HK-2 (cell line): ENCODE data around the gene TESMIN.
A peak's percentile ranks its signal among the peaks of the same experiment; 100 is the strongest.

ENCODE experiments used
- DNase-seq: peaks from one replicate; pipeline ENCODE4 v3.0.0-alpha.2; 2018; ENCODE audit not compliant: unreplicated experiment

Gene TESMIN, protein sequence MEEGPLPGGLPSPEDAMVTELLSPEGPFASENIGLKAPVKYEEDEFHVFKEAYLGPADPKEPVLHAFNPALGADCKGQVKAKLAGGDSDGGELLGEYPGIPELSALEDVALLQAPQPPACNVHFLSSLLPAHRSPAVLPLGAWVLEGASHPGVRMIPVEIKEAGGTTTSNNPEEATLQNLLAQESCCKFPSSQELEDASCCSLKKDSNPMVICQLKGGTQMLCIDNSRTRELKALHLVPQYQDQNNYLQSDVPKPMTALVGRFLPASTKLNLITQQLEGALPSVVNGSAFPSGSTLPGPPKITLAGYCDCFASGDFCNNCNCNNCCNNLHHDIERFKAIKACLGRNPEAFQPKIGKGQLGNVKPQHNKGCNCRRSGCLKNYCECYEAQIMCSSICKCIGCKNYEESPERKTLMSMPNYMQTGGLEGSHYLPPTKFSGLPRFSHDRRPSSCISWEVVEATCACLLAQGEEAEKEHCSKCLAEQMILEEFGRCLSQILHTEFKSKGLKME

DNA sequence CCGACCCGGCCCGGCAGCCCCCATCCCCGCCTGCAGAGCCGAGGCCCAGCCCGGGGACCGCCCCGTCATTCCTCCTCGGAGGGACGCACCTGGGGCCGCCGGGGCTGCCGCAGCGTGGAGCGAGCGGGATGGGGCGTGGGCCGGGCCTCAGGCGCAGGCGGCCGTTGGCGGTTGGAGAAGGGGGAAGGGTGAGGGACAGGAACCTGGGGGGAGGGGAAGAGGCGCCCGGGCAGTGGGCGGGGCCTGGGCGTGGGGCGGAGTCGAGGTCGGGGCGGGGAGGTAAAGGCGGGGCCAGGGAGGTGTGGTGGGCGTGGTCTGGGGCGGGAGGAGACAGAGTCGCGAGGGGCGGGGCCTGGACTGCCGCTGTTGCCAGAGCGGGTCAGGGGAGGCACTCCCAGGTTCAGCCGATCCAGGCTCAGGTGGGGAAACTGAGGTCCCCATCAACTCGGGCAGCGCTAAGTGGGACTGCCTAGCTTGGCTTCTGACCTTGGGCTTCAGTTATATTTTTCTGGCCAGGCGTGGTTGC lies at the start of gene TESMIN:
TESMIN (minus strand) TSS at position 190 of the 526 bp plus-strand sequence. CDS start 860 bp downstream, outside the sequence.
- peak; percentile 88 for DNase-seq

DNA sequence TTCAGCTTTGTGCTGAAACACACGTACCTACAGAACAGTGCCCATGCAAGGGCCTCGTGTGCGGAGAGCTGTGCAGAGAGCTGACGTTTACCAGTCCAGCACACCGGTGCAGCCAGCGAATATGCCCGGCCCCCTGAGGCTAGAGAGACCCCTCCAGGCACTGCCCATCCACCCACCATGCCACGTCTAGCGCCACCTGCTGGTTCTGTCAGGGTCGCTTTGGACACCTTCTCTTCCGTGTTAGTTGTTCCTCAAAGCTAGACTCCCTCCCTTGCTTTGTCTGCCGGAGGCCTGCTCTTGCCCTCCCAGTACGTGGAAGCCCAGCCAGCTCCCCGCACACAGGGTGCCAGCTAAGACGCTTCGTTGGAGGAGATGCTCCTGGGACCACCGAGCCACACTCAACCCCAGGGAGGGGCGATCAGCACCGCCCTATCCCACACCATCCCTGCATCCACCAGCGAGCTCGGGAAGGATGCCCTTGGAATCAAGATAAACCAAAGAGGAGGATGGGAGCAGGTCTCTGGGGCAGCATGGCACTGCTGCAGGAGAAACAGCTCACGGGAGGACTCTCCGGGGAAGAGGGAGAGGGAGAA lies 47.0 kb upstream of the TESMIN start:
- DNase-seq = peak; percentile 10

DNA sequence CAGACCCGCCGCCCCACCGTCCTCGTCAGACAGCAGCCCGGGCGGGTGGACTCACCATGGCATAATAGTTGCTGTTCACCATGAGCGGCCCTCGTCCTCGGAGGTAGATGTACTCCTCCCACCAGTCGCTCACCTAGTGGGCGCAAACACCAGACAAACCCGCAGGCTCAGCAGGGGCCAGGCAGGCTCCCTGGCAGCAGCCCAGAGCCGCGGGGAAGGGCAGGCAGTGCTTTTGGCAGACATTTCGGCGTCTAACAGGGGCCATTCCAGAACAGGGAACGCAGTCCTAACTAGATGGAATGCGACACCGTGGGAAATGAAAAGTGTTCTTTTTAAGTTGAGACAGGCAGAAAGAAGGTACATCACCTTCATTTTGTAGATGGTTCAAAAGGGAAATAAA lies 45.5 kb upstream of the TESMIN start:
- no peak for DNase-seq

DNA sequence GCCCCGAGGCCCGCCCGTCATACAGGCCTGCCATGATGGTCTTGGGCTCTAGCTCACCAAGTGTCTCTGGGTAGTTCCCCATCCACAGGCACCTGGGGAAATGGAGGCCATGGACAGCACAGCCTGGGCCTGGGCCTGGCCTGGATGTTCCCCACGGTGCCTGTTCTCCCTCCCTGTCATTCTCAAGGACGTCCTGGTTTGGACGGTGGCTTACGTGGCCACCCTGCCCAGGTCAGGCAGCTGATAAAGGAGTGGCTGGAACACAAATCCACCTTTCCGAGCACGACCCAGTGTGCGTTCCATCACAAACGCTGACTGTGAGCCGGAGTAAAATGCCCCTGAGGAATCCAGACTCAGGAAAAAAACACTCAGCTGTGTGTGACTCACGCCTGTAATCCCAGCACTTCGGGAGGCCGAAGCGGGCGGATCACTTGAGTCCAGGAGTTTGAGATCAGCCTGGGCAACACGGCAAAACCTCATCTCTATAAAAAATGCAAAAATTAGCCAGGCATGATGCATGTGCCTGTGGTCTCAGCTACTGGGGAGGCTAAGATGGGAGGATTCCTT lies 41.2 kb upstream of the TESMIN start:
- DNase-seq = peak; percentile 3

DNA sequence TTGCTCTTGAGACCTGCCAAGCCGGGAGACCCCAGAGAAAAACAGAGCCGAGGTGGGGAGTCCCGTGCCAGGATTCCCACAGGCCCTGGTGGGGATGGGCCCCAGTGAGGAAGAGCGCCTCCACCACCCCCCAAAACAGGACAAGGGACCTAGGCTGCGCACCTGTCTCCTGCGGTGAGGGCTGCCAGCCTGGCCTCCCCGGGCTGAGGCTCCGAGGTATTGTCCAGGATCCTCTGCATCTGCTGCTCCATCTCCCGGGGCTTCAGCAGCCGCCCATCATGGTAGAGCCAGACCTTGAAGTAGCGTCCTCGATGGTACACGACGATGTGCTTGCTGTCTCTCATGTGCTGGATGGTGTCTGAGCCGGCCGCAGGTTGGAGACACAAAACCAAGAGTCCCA lies 33.3 kb upstream of the TESMIN start:
- no peak for DNase-seq

DNA sequence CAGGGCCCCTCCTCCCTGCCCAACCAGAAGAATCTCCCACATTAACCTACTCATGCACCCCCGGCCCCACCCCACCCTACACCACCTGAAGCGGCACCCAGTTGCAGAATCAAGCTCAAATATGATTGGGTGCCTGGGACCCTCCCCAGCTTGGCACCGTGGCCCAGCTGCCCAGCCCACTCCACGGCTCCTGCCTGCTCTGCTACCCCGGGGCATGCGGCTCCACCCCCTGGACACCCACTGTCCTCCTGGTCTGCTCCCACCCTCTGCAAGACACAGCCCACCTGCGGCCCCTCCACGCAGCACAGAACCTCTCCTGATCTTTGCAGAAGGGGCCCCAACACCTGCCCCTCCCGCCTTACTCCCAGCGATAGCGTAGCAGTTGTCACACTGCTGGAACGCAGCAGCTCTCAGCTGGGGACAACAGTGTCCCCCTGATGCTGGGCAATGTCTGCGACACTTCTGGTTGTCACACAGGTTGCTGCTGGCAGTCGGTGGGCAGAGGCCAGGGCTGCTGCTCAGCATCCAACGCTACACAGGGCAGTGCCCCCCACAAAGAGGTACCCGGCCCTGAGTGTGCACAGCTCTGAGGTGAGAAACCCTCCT lies 32.0 kb upstream of the TESMIN start:
- DNase-seq = no peak

DNA sequence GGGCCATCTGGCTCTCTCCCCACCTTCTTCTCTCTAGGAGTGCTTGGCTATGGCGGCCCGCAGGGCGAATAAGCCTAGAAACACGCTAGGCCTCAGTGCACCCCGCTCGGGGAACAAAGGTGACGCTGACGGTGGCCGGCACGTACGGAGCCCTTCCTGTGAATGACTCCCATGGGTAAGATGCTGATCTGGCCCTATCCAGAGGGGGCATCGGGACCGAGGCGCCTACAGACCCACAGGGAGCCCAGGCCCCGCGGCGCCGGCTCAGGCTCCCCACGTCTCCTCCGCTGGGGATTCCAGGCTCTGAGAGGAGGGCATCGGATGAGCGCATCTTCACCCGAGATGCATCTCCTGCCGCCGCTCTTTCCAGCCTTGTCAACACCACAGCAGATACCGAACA lies 31.4 kb upstream of the TESMIN start:
- DNase-seq = no peak

DNA sequence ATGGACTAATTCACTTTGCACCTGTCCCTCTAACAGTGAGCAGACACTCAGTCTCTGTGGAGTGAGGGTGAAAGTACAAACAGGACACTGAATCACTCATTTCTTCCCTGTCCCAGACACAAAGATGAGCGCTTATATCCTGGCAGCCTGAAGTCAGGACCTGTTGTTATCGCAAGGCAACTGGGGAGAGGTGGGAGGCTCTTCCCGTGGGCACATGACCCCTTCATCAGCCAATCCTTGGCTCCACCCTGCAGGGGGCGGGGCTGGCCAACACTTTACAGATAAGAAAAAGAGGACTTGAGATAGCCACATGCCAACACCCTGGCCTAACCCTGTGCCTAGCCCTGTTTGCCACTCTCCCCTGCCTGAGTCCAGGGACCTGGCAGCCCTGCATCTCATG lies 29.5 kb upstream of the TESMIN start:
- DNase-seq = no peak

DNA sequence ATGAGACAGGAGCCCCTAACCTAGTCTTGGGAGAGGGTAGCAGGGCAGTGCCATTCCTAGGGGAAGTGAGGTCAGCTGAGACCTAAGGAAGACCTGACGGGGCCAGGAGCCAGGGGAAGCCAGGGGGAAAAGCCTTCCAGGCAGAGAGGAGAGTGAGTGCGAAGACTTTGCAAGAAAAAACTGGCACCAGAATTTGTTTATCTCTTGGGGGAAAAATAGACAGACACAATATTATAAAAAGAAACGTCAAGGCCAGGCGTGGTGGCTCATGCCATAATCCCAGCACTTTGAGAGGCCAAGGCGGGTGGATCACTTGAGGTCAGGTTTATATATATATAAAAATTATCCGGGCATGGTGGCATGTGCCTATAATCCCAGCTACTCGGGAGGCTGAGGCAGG lies 26.9 kb upstream of the TESMIN start:
- DNase-seq = no peak

DNA sequence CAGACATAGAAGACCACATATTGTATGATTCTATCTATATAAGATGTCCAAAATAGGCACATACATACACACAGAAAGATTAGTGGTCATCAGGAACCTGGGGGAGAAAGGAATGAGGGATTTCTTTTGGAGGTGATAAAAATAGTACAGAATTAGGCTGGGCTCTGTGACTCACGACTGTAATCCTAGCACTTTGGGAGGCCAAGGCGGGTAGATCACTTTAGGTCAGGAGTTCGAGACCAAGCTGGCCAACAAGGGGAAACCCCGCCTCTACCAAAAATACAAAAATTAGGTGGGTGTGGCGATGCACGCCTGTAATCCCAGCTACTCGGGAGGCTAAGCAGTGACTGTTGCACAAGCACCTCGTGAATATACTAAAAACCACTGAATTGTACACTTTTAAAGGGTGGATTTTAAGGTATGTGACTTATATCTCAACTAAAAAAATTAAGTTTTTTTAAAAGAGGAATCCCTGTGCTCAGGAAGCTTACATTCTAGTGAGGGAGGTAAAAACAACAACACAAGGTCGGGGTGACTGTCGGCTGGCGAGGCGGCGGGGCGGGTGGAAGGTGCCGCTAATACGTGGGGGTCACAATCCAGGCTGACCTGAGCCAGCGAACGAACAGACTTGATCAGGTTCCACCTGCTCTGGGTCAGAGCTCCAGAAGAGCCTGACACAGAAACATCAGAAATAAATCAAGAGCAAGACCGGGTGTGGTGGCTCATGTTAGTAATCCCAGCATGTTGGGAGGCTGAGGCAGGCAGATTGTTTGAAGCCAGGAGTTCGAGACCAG lies 25.3 kb upstream of the TESMIN start:
- no peak for DNase-seq

DNA sequence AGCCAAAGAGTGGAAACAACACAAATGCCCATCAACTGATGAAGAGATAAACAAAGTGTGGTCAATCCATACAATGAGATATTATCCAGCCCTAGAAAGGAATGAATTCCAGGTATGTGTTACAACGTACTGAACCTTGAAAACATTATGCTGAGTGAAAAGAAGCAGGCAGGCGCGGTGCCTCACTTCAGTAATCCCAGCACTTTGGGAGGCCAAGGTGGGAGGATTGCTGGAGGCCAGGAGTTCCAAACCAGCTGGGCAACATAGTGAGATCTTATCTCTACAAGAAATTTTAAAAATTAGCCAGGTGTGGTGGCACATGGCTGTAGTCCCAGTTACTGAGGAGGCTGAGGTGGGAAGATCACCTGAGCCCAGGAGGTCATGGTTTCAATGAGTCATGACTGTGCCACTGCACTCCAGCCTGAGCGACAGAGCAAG lies 24.6 kb upstream of the TESMIN start:
- peak; percentile 4 for DNase-seq

DNA sequence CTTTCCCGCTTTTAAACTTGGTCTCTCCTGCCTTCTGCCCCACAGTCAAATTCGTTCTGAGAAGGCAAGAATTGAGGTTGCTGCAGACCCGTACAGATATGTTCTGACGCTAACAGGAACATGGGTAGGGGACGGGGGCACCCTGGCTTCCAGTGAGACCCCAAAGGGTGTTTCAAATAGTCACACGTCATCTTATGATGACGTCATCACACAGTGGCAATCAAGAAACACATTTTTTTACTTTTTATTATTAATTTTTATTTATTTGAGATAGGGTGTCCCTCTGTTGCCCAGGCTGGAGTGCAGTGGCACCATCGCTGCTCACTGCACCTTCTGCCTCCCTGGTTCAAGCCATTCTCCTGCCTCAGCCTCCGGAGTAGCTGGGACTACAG lies 22.9 kb upstream of the TESMIN start:
- no peak for DNase-seq

DNA sequence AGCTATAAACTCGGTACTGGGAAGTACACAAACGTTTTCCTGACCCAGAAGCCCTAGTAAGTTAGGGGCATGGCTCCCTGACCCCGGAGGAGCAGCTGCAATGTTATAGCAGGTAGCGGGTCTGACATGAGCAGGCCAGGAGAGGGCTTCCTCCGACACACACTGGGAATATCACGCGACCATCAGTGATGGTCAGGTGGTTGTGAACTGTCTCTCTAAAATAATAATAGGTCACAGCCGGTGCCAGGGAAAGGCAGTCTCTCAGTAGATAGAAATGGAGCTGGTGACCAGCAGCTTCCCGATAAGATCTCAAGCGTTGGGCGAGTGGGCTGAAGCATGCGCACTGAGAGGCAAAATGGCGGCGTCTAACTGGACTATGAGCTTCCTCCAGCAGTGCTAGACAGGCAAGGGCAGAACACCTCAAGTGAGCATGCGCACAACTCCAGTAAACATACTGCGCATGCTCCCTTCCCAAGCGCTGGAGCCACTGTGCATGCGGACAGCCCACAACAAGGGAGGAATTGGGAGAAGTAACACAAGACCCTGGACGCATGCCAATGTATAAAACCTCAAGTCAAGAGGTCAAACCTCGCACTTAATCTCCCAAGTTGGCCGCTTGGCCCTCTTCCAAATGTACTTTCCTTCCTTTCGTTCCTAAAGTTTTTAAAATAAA lies 22.3 kb upstream of the TESMIN start:
- no peak for DNase-seq

DNA sequence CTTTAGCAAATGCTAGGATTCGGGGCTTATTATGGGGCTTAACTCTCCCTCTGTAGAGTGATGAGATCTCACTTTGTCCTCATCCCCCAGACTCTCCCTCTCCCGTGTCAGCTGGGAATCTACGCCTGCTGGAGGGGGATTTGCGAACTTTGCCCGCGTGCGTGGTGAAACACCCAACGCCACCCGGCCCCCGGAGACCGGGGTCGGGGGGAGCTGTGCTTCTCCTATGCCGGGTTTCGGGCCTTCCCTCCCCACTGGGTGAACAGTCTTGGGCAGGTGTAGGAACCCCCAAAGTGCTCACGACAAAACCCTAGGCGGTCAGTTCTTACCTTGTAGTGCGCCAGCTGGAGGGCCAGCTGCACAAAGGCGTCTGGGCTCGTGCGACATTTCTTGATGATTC lies 21.6 kb upstream of the TESMIN start:
- no peak for DNase-seq

DNA sequence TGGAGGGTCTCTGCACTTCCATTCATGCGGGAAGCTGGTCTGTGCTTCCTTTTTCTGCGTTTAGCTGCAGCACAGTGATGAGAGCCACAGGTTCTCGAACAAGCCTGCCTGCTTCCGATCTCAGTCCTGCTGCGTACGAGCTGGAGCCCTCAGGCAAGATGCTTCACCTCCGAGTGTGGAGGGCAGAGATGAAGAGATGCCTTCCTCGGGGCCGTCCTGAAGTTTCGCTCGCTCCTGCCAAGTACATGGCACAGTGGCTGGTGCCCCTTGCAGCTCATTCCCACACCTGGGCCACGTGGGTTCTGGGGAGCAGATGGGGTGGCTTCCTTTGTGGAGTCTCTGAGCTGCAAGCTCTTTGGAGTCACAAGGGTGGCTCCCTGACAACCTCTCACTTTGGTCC lies 19.5 kb upstream of the TESMIN start:
- no peak for DNase-seq

DNA sequence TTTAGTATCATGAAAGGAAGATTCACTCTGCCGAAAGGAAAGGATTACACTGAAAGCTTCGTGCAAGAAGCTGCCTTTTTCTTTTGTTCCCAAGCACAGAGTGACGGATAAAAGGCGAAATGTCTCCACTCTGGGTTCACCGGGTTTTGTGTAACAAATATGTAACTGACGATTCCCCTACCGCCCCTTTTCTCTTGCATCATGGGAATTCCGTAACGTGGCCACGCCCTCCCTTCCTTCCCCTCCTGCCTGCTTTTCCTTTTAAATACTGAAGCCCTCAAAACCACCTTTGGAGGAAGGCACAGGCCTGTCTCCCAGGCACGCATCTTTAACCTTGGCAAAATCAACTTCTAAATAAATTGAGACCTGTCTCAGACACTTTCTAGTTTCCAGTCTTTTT lies 16.4 kb upstream of the TESMIN start:
- DNase-seq = no peak

DNA sequence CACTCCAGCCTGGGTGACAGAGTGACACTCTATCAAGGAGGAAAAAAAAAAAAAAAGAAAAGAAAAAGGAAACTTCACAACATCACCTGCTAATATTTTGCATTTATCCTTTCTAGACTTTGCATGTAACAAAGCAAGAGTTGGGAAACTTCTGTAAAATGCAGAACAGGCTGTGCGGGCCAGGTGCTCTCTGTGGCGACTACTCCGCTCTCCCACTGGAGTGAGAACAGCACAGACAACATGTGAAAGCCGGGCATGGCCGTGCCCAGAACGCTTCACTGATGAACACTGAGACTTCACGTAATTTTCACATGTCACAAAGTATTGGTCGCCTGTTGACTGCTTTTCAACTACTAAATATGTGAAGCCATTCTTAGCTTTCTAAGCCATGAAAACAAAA lies 15.5 kb upstream of the TESMIN start:
- no peak for DNase-seq

DNA sequence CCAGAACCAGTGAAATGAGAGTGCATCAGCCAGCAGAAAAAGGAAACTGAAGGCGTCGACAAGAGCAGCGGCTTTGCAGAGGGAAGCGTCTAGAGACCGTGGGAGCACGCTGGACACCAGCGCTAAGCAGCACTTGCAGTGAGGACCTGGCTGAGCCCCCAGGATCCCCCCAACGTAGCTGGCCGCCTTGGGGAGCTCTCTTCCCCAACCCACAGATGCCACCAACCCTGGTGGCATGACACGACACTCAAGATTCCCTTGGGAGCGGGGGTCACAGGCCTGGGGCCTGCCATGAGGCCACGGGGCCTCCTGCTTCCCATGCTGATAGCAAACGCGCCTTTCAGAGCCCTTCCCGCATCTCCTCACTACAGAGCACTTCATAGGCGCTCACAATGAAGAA lies 13.4 kb upstream of the TESMIN start:
- DNase-seq = no peak

DNA sequence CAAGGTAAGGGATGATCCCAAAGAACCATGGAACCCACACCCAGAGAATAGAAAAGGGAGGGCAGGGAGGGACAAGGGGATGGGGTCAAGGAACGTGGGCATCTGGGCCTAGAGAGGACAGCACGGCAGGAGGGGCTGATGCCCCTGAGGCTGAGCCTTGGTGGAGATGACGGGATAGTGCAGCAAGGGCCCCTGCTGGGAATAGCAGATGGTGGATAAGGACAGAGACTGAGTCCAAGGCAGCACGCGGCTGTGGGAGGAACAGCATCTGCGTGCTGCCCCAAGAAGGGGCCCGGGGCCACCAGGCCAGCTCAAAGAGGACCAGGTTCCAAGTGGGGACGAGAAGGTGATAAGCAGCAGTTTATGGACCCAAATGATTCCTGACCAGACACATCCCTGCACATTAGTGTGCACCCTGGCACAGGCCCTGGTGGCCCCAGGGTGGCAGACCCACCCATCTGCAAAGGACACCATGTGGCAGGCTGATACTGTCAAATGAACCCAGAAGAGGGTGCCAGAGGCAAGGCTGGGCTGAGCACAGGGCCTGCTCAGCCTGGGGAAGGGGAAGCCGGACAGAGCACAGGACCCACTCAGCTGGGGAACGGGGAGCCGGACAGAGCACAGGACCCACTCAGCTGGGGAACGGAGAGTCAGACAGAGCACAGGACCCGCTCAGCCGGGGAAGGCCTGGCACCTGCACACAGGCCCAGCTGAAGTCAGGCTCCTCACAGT lies 12.8 kb upstream of the TESMIN start:
- DNase-seq = no peak

DNA sequence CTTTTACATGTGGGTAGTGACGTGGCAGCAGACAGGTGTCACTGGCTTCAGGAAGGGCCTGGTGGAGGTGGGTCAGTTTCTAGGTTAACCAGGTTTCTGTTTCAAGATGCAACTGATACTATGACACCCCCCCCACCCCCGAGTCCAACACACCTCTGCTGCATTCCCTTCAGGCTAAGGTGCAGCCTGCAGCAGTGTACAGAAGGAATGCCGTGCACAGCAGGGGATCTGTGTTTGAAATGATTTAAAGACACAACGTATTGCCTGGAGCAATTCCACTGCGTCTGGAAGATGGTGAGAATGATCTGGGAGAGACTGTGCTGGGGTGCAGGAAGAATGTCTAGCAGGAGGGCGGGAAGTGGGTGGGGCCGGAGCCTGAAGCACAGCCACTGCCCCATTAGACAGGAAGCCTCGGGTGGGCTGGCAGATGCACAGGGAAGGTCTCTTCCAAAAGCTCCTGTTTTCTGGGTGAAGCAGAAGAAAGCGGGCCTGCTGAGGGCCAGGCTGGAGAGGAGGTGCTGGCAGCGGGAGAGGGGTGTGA lies 11.9 kb upstream of the TESMIN start:
- DNase-seq = no peak
